Immature natural killer cell (primary cell): ENCODE data around the gene ATL3. TPM values are rescaled to one million over a fixed set of nuclear protein-coding genes. Genes with fewer than 3 reads are reported as not detected.
"Not testable (repeated sequence)": the region's sequence is repeated elsewhere in the genome, so short reads cannot be mapped to it uniquely, and the experiment has no call there.

Experiments used
- DNase-seq, 3 donors: peaks; one replicate each; pipeline ENCODE4 v3.0.0; 2022; ENCODE audit warnings: mixed read lengths in 1 of 3
- H3K27ac Mint-ChIP-seq, 6 donors: one replicate each; pipeline ENCODE4 v1.8.0; 2020; ENCODE audit warnings: mixed read lengths in 6 of 6, mild to moderate bottlenecking in 5 of 6, inconsistent platforms in 4 of 6, moderate library complexity in 3 of 6
- H3K27me3 Mint-ChIP-seq, 3 donors: one replicate each; pipeline ENCODE4 v1.8.0; 2020 to 2021; ENCODE audit warnings: low read depth in 3 of 3, mild to moderate bottlenecking in 3 of 3, mixed read lengths in 3 of 3, moderate library complexity in 3 of 3, inconsistent platforms in 1 of 3
- H3K36me3 Mint-ChIP-seq, 3 donors: one replicate each; pipeline ENCODE4 v1.8.0; 2020; ENCODE audit warnings: mixed read lengths in 3 of 3, inconsistent platforms in 2 of 3, mild to moderate bottlenecking in 2 of 3
- H3K4me1 Mint-ChIP-seq, 2 donors: one replicate each; pipeline ENCODE4 v1.8.0; 2020; ENCODE audit warnings: inconsistent platforms in 2 of 2, mild to moderate bottlenecking in 2 of 2, mixed read lengths in 2 of 2, moderate library complexity in 1 of 2
- H3K4me3 Mint-ChIP-seq, 5 donors: one replicate each; pipeline ENCODE4 v1.8.0; 2020; ENCODE audit warnings: mild to moderate bottlenecking in 5 of 5, mixed read lengths in 5 of 5, inconsistent platforms in 3 of 5, moderate library complexity in 3 of 5
- H3K9me3 Mint-ChIP-seq, 6 donors: one replicate each; pipeline ENCODE4 v1.8.0; 2020; ENCODE audit warnings: mild to moderate bottlenecking in 6 of 6, mixed read lengths in 6 of 6, inconsistent platforms in 4 of 6, moderate library complexity in 3 of 6
- polyA plus RNA-seq, 3 donors: library from polyadenylated mRNA; unstranded; fragments of 300-500 nt; fragmentation: Illumina TruSeq; gene quantifications; one replicate each; pipeline ENCODE4 v1.2.3, GENCODE V29; 2021

Gene ATL3
- polyA plus RNA-seq, 3 donors from 2014 or later = 28.0 to 33.7 (median 29.8) TPM

GRCh38 chr11:63670433-63671321, 499 bp downstream of the ATL3 start:
- Mint-ChIP-seq H3K36me3 (no peaks in the 10 kb centered on the region), H3K9me3 (no peaks in the 10 kb centered on the region), H3K27me3 (peaks cover 0 to 3% (median 0%) of the 10 kb centered on the region in 3 donors), H3K4me3 (peak overlapping the region; percentile 81 to 88 (median 85)), H3K27ac (peak overlapping the region; percentile 32 to 91 (median 91)), H3K4me1 (peaks cover 27 to 37% of the 10 kb centered on the region in 2 donors)
- DNase-seq = peak; percentile 24 to 34 (median 27)

GRCh38 chr11:63670096-63670432, 1.1 kb downstream of the ATL3 start:
- peak overlapping the region; percentile 32 to 91 (median 91) for H3K27ac Mint-ChIP-seq
- DNase-seq = no peak
- no peaks in the 10 kb centered on the region for H3K36me3 Mint-ChIP-seq

GRCh38 chr11:63667995-63668795, 3.0 kb downstream of the ATL3 start:
- peaks cover 0 to 3% (median 0%) of the 10 kb centered on the region in 3 donors for H3K27me3 Mint-ChIP-seq
- H3K27ac Mint-ChIP-seq = peak overlapping the region in 1 of 6 donors; percentile 63
- no peaks in the 10 kb centered on the region for H3K9me3 Mint-ChIP-seq
- H3K36me3 Mint-ChIP-seq = no peaks in the 10 kb centered on the region
- no peak for DNase-seq
- H3K4me3 Mint-ChIP-seq = peak overlapping the region in 3 of 5 donors; percentile 1 to 27 (median 21)
- peaks cover 36 to 57% of the 10 kb centered on the region in 2 donors for H3K4me1 Mint-ChIP-seq

More at GRCh38 chr11:63670096-63670432, 1.1 kb downstream of the ATL3 start:
- peaks cover 0 to 3% (median 0%) of the 10 kb centered on the region in 3 donors for H3K27me3 Mint-ChIP-seq
- H3K4me1 Mint-ChIP-seq = peaks cover 30 to 43% of the 10 kb centered on the region in 2 donors
- no peaks in the 10 kb centered on the region for H3K9me3 Mint-ChIP-seq
- H3K4me3 Mint-ChIP-seq = peak overlapping the region; percentile 72 to 88 (median 85)

- no peaks in the 10 kb centered on the region for H3K36me3 Mint-ChIP-seq
- H3K4me1 Mint-ChIP-seq = peaks cover 38 to 50% of the 10 kb centered on the region in 2 donors
- no peaks in the 10 kb centered on the region for H3K9me3 Mint-ChIP-seq
- no peak overlapping the region for H3K4me3 Mint-ChIP-seq
- no peak overlapping the region for H3K27ac Mint-ChIP-seq
- DNase-seq = no peak
- peaks cover 0 to under 1% (median 0%) of the 10 kb centered on the region in 3 donors for H3K27me3 Mint-ChIP-seq
Observed at GRCh38 chr11:63666874-63667273, 4.3 kb downstream of the ATL3 start.

- Mint-ChIP-seq H3K9me3 (no peaks in the 10 kb centered on the region), H3K36me3 (no peaks in the 10 kb centered on the region), H3K4me1 (peaks cover 48 to 62% of the 10 kb centered on the region in 2 donors), H3K27me3 (no peaks in the 10 kb centered on the region), H3K27ac (no peak overlapping the region), H3K4me3 (no peak overlapping the region)
- no peak for DNase-seq
Observed at GRCh38 chr11:63663809-63664208, 7.4 kb downstream of the ATL3 start.

GRCh38 chr11:63660972-63661371, 10.2 kb downstream of the ATL3 start:
- Mint-ChIP-seq H3K36me3 (peaks cover 0 to 5% (median 3%) of the 10 kb centered on the region in 3 donors), H3K27ac (no peak overlapping the region), H3K4me1 (peaks cover 39 to 57% of the 10 kb centered on the region in 2 donors), H3K4me3 (peak overlapping the region in 1 of 5 donors; percentile 27), H3K9me3 (no peaks in the 10 kb centered on the region), H3K27me3 (no peaks in the 10 kb centered on the region)
- DNase-seq = no peak

- H3K36me3 Mint-ChIP-seq = peaks cover 22 to 33% (median 23%) of the 10 kb centered on the region in 3 donors
- DNase-seq = no peak
- peaks cover 3 to 11% of the 10 kb centered on the region in 2 donors for H3K4me1 Mint-ChIP-seq
- H3K27me3 Mint-ChIP-seq = peaks cover 0 to 2% (median 0%) of the 10 kb centered on the region in 3 donors
- no peak overlapping the region for H3K27ac Mint-ChIP-seq
- no peak overlapping the region for H3K4me3 Mint-ChIP-seq
- no peaks in the 10 kb centered on the region for H3K9me3 Mint-ChIP-seq
Observed at GRCh38 chr11:63652671-63653070, 18.5 kb downstream of the ATL3 start.

- Mint-ChIP-seq H3K4me1 (peaks cover 13 to 18% of the 10 kb centered on the region in 2 donors), H3K27ac (no peak overlapping the region), H3K9me3 (no peaks in the 10 kb centered on the region), H3K36me3 (peaks cover 17 to 47% (median 19%) of the 10 kb centered on the region in 3 donors), H3K4me3 (no peak overlapping the region), H3K27me3 (peaks cover 0 to 2% (median 0%) of the 10 kb centered on the region in 3 donors)
- DNase-seq = no peak
Observed at GRCh38 chr11:63643205-63643604, 28.0 kb downstream of the ATL3 start.

- Mint-ChIP-seq H3K36me3 (peaks cover 16 to 36% (median 17%) of the 10 kb centered on the region in 3 donors), H3K4me1 (peaks cover 13 to 18% of the 10 kb centered on the region in 2 donors), H3K9me3 (no peaks in the 10 kb centered on the region), H3K27me3 (peaks cover 0 to under 1% (median 0%) of the 10 kb centered on the region in 3 donors), H3K4me3 (no peak overlapping the region), H3K27ac (peak overlapping the region in 5 of 6 donors; percentile 26 to 76 (median 67))
- no peak for DNase-seq
Observed at GRCh38 chr11:63641727-63642126, 29.4 kb downstream of the ATL3 start.

- Mint-ChIP-seq H3K27me3 (no peaks in the 10 kb centered on the region), H3K27ac (peak overlapping the region in 3 of 6 donors; percentile 0 to 48 (median 46)), H3K9me3 (no peaks in the 10 kb centered on the region), H3K4me3 (no peak overlapping the region), H3K36me3 (peaks cover 17 to 34% (median 22%) of the 10 kb centered on the region in 3 donors), H3K4me1 (peaks cover 16 to 24% of the 10 kb centered on the region in 2 donors)
- DNase-seq = peak in 1 of 3 donors; percentile 17
Observed at GRCh38 chr11:63639199-63639832, 31.9 kb downstream of the ATL3 start.

- Mint-ChIP-seq H3K4me1 (peaks cover 16 to 24% of the 10 kb centered on the region in 2 donors), H3K36me3 (peaks cover 11 to 27% (median 22%) of the 10 kb centered on the region in 3 donors)
- H3K4me3 Mint-ChIP-seq, H3K27me3 Mint-ChIP-seq, H3K27ac Mint-ChIP-seq, H3K9me3 Mint-ChIP-seq, DNase-seq: not testable (repeated sequence)
Observed at GRCh38 chr11:63638436-63638835, 32.7 kb downstream of the ATL3 start.

- Mint-ChIP-seq H3K9me3 (no peaks in the 10 kb centered on the region), H3K27me3 (no peaks in the 10 kb centered on the region), H3K4me1 (peaks cover 3 to 6% of the 10 kb centered on the region in 2 donors), H3K36me3 (peaks cover 19 to 26% (median 22%) of the 10 kb centered on the region in 3 donors), H3K27ac (peak overlapping the region in 4 of 6 donors; percentile 1 to 31 (median 14)), H3K4me3 (no peak overlapping the region)
- peak; percentile 58 to 70 (median 63) for DNase-seq
Observed at GRCh38 chr11:63635762-63636465, 35.3 kb downstream of the ATL3 start.

- peak overlapping the region in 2 of 6 donors; percentile 23 to 40 for H3K27ac Mint-ChIP-seq
- H3K4me1 Mint-ChIP-seq = no peaks in the 10 kb centered on the region
- no peaks in the 10 kb centered on the region for H3K27me3 Mint-ChIP-seq
Observed at GRCh38 chr11:63629426-63629825, 41.8 kb downstream of the ATL3 start.

More at GRCh38 chr11:63629426-63629825, 41.8 kb downstream of the ATL3 start:
- Mint-ChIP-seq H3K4me3 (no peak overlapping the region), H3K36me3 (peaks cover 26 to 36% (median 28%) of the 10 kb centered on the region in 3 donors), H3K9me3 (no peaks in the 10 kb centered on the region)
- DNase-seq = no peak
